AG04449 (cell line): Measurements from ENCODE around the gene SASS6.
A peak's percentile ranks its signal among the peaks of the same experiment; 100 is the strongest.

Experiments used
- CTCF ChIA-PET: fragments of 350-600 bp; formaldehyde crosslinking; extraction: SDS; loops from one replicate; lab custom pipeline; 2021; ENCODE audit warnings: antibody characterized with exemption; lab: Yijun Ruan, JAX
- POLR2A ChIA-PET: fragments of 400-600, 350-600 bp; formaldehyde crosslinking; extraction: SDS; loops from one replicate; lab custom pipeline; 2020; ENCODE audit warnings: antibody characterized with exemption, inconsistent platforms; lab: Yijun Ruan, JAX
- DNase-seq: peaks from one replicate; pipeline ENCODE4 v3.0.0-alpha.2; 2010; ENCODE audit warnings: low read depth, low spot score
- H3K4me3 ChIP-seq: 2 replicates; pipeline ENCODE4 v1.5.1; 2011; ENCODE audit warnings: low read depth, mild to moderate bottlenecking, control low read depth, low read length
- TF ChIP-seq, protein P1 (sequence below): IDR thresholded peaks from one replicate; pipeline ENCODE4 v1.5.1; 2011; ENCODE audit warnings: mild to moderate bottlenecking, moderate library complexity, low read length, control low read depth, inconsistent platforms; ENCODE audit not compliant: insufficient read depth; ENCODE audit errors: missing control alignments

The SASS6 gene

GRCh38 chr1:100101564-100101963 lies 31.2 kb downstream of the SASS6 start:
- no peak overlapping the region for H3K4me3 ChIP-seq
- ChIA-PET CTCF (no interaction called here), POLR2A (no interaction called here)
- TF ChIP-seq, protein P1, sequence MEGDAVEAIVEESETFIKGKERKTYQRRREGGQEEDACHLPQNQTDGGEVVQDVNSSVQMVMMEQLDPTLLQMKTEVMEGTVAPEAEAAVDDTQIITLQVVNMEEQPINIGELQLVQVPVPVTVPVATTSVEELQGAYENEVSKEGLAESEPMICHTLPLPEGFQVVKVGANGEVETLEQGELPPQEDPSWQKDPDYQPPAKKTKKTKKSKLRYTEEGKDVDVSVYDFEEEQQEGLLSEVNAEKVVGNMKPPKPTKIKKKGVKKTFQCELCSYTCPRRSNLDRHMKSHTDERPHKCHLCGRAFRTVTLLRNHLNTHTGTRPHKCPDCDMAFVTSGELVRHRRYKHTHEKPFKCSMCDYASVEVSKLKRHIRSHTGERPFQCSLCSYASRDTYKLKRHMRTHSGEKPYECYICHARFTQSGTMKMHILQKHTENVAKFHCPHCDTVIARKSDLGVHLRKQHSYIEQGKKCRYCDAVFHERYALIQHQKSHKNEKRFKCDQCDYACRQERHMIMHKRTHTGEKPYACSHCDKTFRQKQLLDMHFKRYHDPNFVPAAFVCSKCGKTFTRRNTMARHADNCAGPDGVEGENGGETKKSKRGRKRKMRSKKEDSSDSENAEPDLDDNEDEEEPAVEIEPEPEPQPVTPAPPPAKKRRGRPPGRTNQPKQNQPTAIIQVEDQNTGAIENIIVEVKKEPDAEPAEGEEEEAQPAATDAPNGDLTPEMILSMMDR: no peak
- no peak for DNase-seq

DNA sequence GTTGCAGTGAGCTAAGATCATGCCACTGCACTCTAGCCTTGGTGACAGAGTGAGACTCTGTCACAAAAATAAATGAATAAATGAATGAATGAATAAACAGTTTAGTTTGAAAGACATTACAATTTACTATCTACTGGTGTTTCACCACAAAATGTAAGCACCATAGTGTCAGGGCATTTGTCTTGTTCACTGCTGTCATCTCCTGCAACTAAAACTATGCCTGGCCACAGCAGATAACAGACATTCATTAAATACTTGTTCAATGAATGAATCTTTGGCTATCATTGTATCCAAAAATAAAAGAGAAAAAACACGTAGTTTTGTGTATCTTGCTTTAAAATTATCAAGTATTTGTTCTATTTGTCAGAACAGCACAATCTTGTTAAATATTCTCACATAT lies 32.5 kb downstream of the SASS6 start:
- H3K4me3 ChIP-seq: no peak overlapping the region
- POLR2A ChIA-PET: no interaction called here
- TF ChIP-seq, protein P1: no peak
- peak; percentile 36 for DNase-seq
- CTCF ChIA-PET: no interaction called here

DNA sequence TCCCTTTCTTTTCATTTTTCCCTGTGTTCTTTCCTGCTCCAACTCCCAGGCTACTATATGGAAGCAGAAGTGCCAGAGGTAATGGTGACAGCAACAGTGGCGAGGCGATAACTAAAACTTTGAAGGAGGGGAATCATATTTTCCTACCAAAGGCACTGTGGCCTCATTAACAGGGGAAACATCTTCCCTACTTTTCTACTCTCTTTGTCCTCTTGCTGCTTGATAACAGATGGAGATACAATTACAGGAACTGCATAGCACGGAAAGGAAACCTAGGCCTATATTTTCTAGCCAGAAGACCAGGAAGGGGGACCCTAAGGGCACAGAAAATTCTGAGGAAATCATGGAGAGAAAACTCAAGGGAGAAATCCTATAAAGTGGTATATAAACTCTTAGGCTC lies 42.3 kb downstream of the SASS6 start:
- no peak for DNase-seq
- TF ChIP-seq, protein P1: no peak
- POLR2A ChIA-PET: no interaction called here
- CTCF ChIA-PET: no interaction called here
- no peak overlapping the region for H3K4me3 ChIP-seq

DNA sequence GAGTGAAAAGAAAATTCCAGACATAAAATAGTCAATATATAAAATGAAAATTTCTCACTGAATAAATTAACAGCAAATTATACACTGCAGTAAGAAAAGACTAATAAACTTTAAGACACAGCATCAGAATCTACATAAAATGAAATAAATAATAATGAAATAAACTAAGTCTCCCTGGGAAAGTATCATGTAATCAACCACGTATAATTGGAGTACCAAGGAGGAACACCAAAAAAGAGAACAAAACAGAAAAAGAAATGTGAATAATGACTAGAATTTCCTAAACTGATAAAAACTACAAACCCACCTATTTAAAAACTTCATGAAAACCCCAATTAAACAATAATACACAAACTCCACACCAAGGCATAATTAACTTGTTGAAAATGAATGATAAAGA lies 43.6 kb downstream of the SASS6 start:
- ChIA-PET CTCF (no interaction called here), POLR2A (no interaction called here)
- TF ChIP-seq, protein P1: no peak
- no peak for DNase-seq
- no peak overlapping the region for H3K4me3 ChIP-seq

DNA sequence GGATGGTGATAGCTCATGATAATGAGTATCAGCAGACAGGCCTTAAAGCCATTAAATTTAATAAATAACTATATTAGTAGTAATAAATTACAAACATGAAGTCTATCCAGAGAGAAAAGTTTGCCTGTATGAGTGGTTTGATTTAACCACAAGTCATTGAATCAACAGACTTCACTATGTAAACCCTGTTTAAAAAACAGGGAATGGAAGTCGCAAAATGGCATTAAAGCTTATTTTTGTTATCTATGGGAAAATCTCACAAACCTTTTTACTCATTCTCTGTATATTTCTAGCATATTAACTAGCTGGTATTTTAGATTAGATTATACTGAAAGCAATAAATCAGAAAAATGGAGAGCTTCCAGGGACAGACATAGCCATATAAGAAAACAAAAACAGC lies 45.3 kb downstream of the SASS6 start:
- ChIA-PET POLR2A (no interaction called here), CTCF (interaction anchor here (0.6 kb wide), 1 partner anchor 26 kb away, joined by 3 read pairs; no protein-coding TSS in a partner anchor)
- TF ChIP-seq, protein P1: no peak
- DNase-seq: no peak
- H3K4me3 ChIP-seq: no peak overlapping the region

DNA sequence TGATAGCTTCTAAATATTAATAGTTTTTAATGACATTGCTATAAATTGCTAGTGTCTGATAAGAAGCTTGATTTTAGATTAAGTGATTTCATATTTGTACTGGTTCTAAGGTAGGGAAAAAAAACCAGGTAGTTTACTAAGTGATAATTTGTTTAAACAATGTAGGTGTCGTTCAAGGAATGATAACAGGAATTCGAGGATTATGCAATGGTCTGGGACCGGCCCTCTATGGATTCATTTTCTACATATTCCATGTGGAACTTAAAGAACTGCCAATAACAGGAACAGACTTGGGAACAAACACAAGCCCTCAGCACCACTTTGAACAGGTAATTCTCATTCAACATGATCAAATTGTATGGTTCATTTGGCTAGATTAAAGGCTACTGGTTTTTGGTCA lies 52.4 kb downstream of the SASS6 start:
- TF ChIP-seq, protein P1: no peak
- H3K4me3 ChIP-seq: no peak overlapping the region
- no peak for DNase-seq
- CTCF ChIA-PET: interaction anchor here (0.7 kb wide), 1 partner anchor 31 kb away, joined by 3 read pairs; no protein-coding TSS in a partner anchor
- POLR2A ChIA-PET: no interaction called here
